Astrocyte (in vitro differentiated cells and primary cell): Measurements from ENCODE around the gene USP6. TPM values are rescaled to one million over a fixed set of nuclear protein-coding genes. Genes with fewer than 3 reads are reported as not detected.

ENCODE experiments used
- DNase-seq: peaks from one replicate; pipeline ENCODE4 v3.0.0-alpha.2; 2010; ENCODE audit warnings: low read depth
- FAIRE-seq: peaks from 2 replicates; lab custom pipeline; 2011; peaks lifted over from hg19 to GRCh38; lab: Jason Lieb, UNC
- H2AFZ ChIP-seq: 2 replicates; pipeline ENCODE4 v1.6.0; 2012; ENCODE audit warnings: low read depth, low read length, inconsistent platforms
- H3K27ac ChIP-seq: 2 replicates; pipeline ENCODE4 v1.5.1; 2011; ENCODE audit warnings: low read depth, low read length, inconsistent platforms
- H3K27me3 ChIP-seq: 2 replicates; pipeline ENCODE4 v1.6.0; 2011; ENCODE audit warnings: low read length, inconsistent platforms; ENCODE audit not compliant: insufficient read depth
- H3K36me3 ChIP-seq: 2 replicates; pipeline ENCODE4 v1.5.1; 2011; ENCODE audit warnings: low read length, inconsistent platforms; ENCODE audit not compliant: insufficient read depth
- H3K4me1 ChIP-seq: 2 replicates; pipeline ENCODE4 v1.5.1; 2011; ENCODE audit warnings: low read length, inconsistent platforms; ENCODE audit not compliant: insufficient read depth
- H3K4me2 ChIP-seq: 2 replicates; pipeline ENCODE4 v1.6.0; 2012; ENCODE audit warnings: low read length, inconsistent platforms
- H3K4me3 ChIP-seq: 2 replicates; pipeline ENCODE4 v1.5.1; 2011; ENCODE audit warnings: low read depth, mild to moderate bottlenecking, low read length, inconsistent platforms; ENCODE audit not compliant: insufficient read depth
- H3K79me2 ChIP-seq: 2 replicates; pipeline ENCODE4 v1.6.0; 2012; ENCODE audit warnings: mild to moderate bottlenecking, low read length, inconsistent platforms; ENCODE audit not compliant: insufficient read depth
- H3K9ac ChIP-seq: 2 replicates; pipeline ENCODE4 v1.6.0; 2012; ENCODE audit warnings: mild to moderate bottlenecking, low read length, inconsistent platforms
- H3K9me3 ChIP-seq: 2 replicates; pipeline ENCODE4 v1.5.1; 2012; ENCODE audit warnings: low read depth, mild to moderate bottlenecking, low read length, inconsistent platforms; ENCODE audit not compliant: insufficient read depth
- H4K20me1 ChIP-seq: 2 replicates; pipeline ENCODE4 v1.6.0; 2012; ENCODE audit warnings: low read length, inconsistent platforms; ENCODE audit not compliant: insufficient read depth
- H3K27ac Mint-ChIP-seq: one replicate; pipeline ENCODE4 v1.8.0; 2021; ENCODE audit warnings: mild to moderate bottlenecking, mixed read lengths; ENCODE audit not compliant: unreplicated experiment
- H3K27me3 Mint-ChIP-seq: one replicate; pipeline ENCODE4 v1.8.0; 2021; ENCODE audit warnings: low read depth, mixed read lengths; ENCODE audit not compliant: unreplicated experiment
- H3K36me3 Mint-ChIP-seq: one replicate; pipeline ENCODE4 v1.8.0; 2021; ENCODE audit warnings: low read depth, mixed read lengths; ENCODE audit not compliant: unreplicated experiment
- H3K4me1 Mint-ChIP-seq: one replicate; pipeline ENCODE4 v1.8.0; 2021; ENCODE audit warnings: low read depth, mixed read lengths; ENCODE audit not compliant: unreplicated experiment
- H3K4me3 Mint-ChIP-seq: one replicate; pipeline ENCODE4 v1.8.0; 2021; ENCODE audit warnings: mild to moderate bottlenecking, moderate library complexity, mixed read lengths; ENCODE audit not compliant: unreplicated experiment
- H3K9me3 Mint-ChIP-seq: one replicate; pipeline ENCODE4 v1.8.0; 2021; ENCODE audit warnings: mild to moderate bottlenecking, mixed read lengths; ENCODE audit not compliant: unreplicated experiment
- CTCF ChIP-seq: IDR thresholded peaks from 2 replicates; pipeline ENCODE4 v1.5.1; 2011; ENCODE audit warnings: low read depth, mild to moderate bottlenecking, inconsistent platforms, low read length, moderate library complexity; ENCODE audit not compliant: insufficient read depth
- EZH2 ChIP-seq: IDR thresholded peaks from 2 replicates; pipeline ENCODE4 v1.6.1; 2012; ENCODE audit warnings: mild to moderate bottlenecking, low read length, inconsistent platforms; ENCODE audit not compliant: insufficient read depth
- total RNA-seq: library from RNA; stranded (reverse); gene quantifications from 2 replicates; pipeline ENCODE4 v1.2.1, GENCODE V29; 2021

USP6 gene
- total RNA-seq, 1 donor from 2014 or later, result 0.86 TPM

GRCh38 chr17:5080591-5080990, 35.2 kb upstream of the USP6 start:
- H3K27me3 Mint-ChIP-seq, result no peaks in the 10 kb centered on the region
- FAIRE-seq, result no peak
- no peaks in the 10 kb centered on the region for H3K4me1 ChIP-seq
- H3K9me3 ChIP-seq, result peaks cover 13% of the 10 kb centered on the region
- no peaks in the 10 kb centered on the region for H3K79me2 ChIP-seq
- no peak overlapping the region for H3K4me3 ChIP-seq
- TF ChIP-seq CTCF, result no peak
- TF ChIP-seq EZH2, result no peak
- no peaks in the 10 kb centered on the region for H3K4me1 Mint-ChIP-seq
- no peak overlapping the region for H2AFZ ChIP-seq
- H3K36me3 Mint-ChIP-seq, result peaks cover 1% of the 10 kb centered on the region
- H3K4me2 ChIP-seq, result no peak overlapping the region
- H3K4me3 Mint-ChIP-seq, result no peak overlapping the region
- DNase-seq, result no peak
- H3K27me3 ChIP-seq, result peaks cover 2% of the 10 kb centered on the region
- H3K9me3 Mint-ChIP-seq, result peaks cover 40% of the 10 kb centered on the region
- H3K9ac ChIP-seq, result no peak overlapping the region
- H3K27ac ChIP-seq, result no peak overlapping the region
- H4K20me1 ChIP-seq, result no peaks in the 10 kb centered on the region
- no peak overlapping the region for H3K27ac Mint-ChIP-seq
- H3K36me3 ChIP-seq, result no peaks in the 10 kb centered on the region

GRCh38 chr17:5092218-5093010, 23.4 kb upstream of the USP6 start:
- no peak overlapping the region for H3K4me3 Mint-ChIP-seq
- Histone ChIP-seq H3K36me3 (peaks cover 10% of the 10 kb centered on the region), H3K4me2 (no peak overlapping the region), H3K9ac (no peak overlapping the region), H3K4me3 (no peak overlapping the region), H2AFZ (no peak overlapping the region), H3K9me3 (peaks cover 87% of the 10 kb centered on the region), H3K27me3 (peaks cover 6% of the 10 kb centered on the region), H3K79me2 (no peaks in the 10 kb centered on the region), H3K4me1 (no peaks in the 10 kb centered on the region), H4K20me1 (no peaks in the 10 kb centered on the region), H3K27ac (no peak overlapping the region)
- peaks cover 75% of the 10 kb centered on the region for H3K9me3 Mint-ChIP-seq
- H3K27ac Mint-ChIP-seq, result no peak overlapping the region
- DNase-seq (no peak), FAIRE-seq (peak; percentile 41)
- H3K36me3 Mint-ChIP-seq, result no peaks in the 10 kb centered on the region
- H3K27me3 Mint-ChIP-seq, result peaks cover 9% of the 10 kb centered on the region
- H3K4me1 Mint-ChIP-seq, result no peaks in the 10 kb centered on the region
- TF ChIP-seq EZH2 (no peak), CTCF (no peak)

GRCh38 chr17:5096731-5097100, 19.1 kb upstream of the USP6 start:
- H3K4me3 ChIP-seq, result no peak overlapping the region
- peaks cover 21% of the 10 kb centered on the region for H3K27me3 Mint-ChIP-seq

More at GRCh38 chr17:5096731-5097100, 19.1 kb upstream of the USP6 start:
- Mint-ChIP-seq H3K27ac (no peak overlapping the region), H3K36me3 (peaks cover 9% of the 10 kb centered on the region), H3K4me1 (no peaks in the 10 kb centered on the region), H3K4me3 (no peak overlapping the region), H3K9me3 (peaks cover 75% of the 10 kb centered on the region)
- Histone ChIP-seq H3K36me3 (peaks cover 5% of the 10 kb centered on the region), H3K4me2 (no peak overlapping the region), H3K79me2 (no peaks in the 10 kb centered on the region), H4K20me1 (no peaks in the 10 kb centered on the region), H3K9ac (no peak overlapping the region), H3K9me3 (peaks cover 61% of the 10 kb centered on the region), H2AFZ (no peak overlapping the region), H3K4me1 (no peaks in the 10 kb centered on the region), H3K27me3 (peaks cover 7% of the 10 kb centered on the region), H3K27ac (no peak overlapping the region)
- DNase-seq (no peak), FAIRE-seq (no peak)
- TF ChIP-seq EZH2, result no peak
- no peak for TF ChIP-seq CTCF
